OCI-LY3 (cell line): ENCODE results near the gene PRDM4.
A peak's percentile ranks its signal among the peaks of the same experiment; 100 is the strongest.
"Not testable (repeated sequence)": the region's sequence is repeated elsewhere in the genome, so short reads cannot be mapped to it uniquely, and the experiment has no call there.

Experiments used
- H2AFZ ChIP-seq: fragments of 200-600, 300-600 bp; shearing (Covaris generic); 2 replicates; pipeline ENCODE4 v1.6.0; 2014; ENCODE audit warnings: antibody characterized with exemption, low read depth, low read length
- H3K27ac ChIP-seq: fragments of 200-600, 300-600 bp; sonication (generic); 2 replicates; pipeline ENCODE4 v1.5.1; 2014; ENCODE audit warnings: mild to moderate bottlenecking, low read length, moderate library complexity, mixed read lengths
- H3K27me3 ChIP-seq: fragments of 200-600, 300-600 bp; sonication (generic); 2 replicates; pipeline ENCODE4 v1.6.1; 2014; ENCODE audit warnings: low read depth, low read length, mixed read lengths
- H3K36me3 ChIP-seq: fragments of 200-600, 300-600 bp; sonication (generic); replicated peaks from 2 replicates; pipeline ENCODE3; 2014; ENCODE audit warnings: low read depth, low read length, mixed read lengths
- H3K4me1 ChIP-seq: fragments of 300-600, 200-600 bp; sonication (generic); 2 replicates; pipeline ENCODE4 v1.6.1; 2014; ENCODE audit warnings: low read length, mixed read lengths
- H3K4me2 ChIP-seq: fragments of 200-600, 300-600 bp; sonication (generic); 2 replicates; pipeline ENCODE4 v1.6.1; 2014; ENCODE audit warnings: low read length, mixed read lengths
- H3K4me3 ChIP-seq: fragments of 300-600, 200-600 bp; sonication (generic); 2 replicates; pipeline ENCODE4 v1.5.1; 2014; ENCODE audit warnings: antibody characterized with exemption, mild to moderate bottlenecking, low read length, moderate library complexity
- H3K79me2 ChIP-seq: fragments of 300-600, 200-600 bp; shearing (Covaris generic); 2 replicates; pipeline ENCODE4 v1.6.1; 2014; ENCODE audit warnings: mild to moderate bottlenecking, low read length, mixed read lengths
- H3K9ac ChIP-seq: fragments of 300-600, 200-600 bp; shearing (Covaris generic); 2 replicates; pipeline ENCODE4 v1.6.0; 2014; ENCODE audit warnings: mild to moderate bottlenecking, low read length, moderate library complexity
- H3K9me3 ChIP-seq: fragments of 200-600, 300-600 bp; shearing (Covaris generic); 2 replicates; pipeline ENCODE4 v1.6.1; 2014; ENCODE audit warnings: low read length, mixed read lengths; ENCODE audit not compliant: insufficient read depth
- H4K20me1 ChIP-seq: fragments of 200-600, 300-600 bp; sonication (generic); 2 replicates; pipeline ENCODE4 v1.6.1; 2016; ENCODE audit warnings: low read length, mixed read lengths; ENCODE audit not compliant: insufficient read depth
- EZH2phosphoT487 ChIP-seq: fragments of 200-600 bp; shearing (Covaris generic); IDR thresholded peaks from 2 replicates; pipeline ENCODE4 v1.6.1; 2018; ENCODE audit warnings: antibody characterized with exemption, mixed run types, low read depth
- TF ChIP-seq, protein P1 (sequence below): fragments of 200-600, 300-600 bp; sonication (generic); IDR thresholded peaks from 2 replicates; pipeline ENCODE4 v1.5.1; 2014; ENCODE audit warnings: antibody characterized with exemption, low read length, low read depth

The PRDM4 gene

GRCh38 chr12:107695772-107696171 is 65.2 kb downstream of the PRDM4 start:
- H3K9me3 ChIP-seq, H3K27me3 ChIP-seq, H3K9ac ChIP-seq, H3K4me3 ChIP-seq, H3K27ac ChIP-seq, H3K79me2 ChIP-seq, H3K4me2 ChIP-seq, H2AFZ ChIP-seq, H4K20me1 ChIP-seq, H3K4me1 ChIP-seq: not testable (repeated sequence)
- H3K36me3 ChIP-seq, result peaks cover 75% of the 10 kb centered on the region
- TF ChIP-seq, protein P1, sequence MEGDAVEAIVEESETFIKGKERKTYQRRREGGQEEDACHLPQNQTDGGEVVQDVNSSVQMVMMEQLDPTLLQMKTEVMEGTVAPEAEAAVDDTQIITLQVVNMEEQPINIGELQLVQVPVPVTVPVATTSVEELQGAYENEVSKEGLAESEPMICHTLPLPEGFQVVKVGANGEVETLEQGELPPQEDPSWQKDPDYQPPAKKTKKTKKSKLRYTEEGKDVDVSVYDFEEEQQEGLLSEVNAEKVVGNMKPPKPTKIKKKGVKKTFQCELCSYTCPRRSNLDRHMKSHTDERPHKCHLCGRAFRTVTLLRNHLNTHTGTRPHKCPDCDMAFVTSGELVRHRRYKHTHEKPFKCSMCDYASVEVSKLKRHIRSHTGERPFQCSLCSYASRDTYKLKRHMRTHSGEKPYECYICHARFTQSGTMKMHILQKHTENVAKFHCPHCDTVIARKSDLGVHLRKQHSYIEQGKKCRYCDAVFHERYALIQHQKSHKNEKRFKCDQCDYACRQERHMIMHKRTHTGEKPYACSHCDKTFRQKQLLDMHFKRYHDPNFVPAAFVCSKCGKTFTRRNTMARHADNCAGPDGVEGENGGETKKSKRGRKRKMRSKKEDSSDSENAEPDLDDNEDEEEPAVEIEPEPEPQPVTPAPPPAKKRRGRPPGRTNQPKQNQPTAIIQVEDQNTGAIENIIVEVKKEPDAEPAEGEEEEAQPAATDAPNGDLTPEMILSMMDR, result peak; percentile 22; the same call in 1 of the 2 replicates

- Histone ChIP-seq H3K79me2 (peaks cover 23% of the 10 kb centered on the region), H2AFZ (peak within 1 kb of the TSS; percentile 73), H3K4me3 (peak within 1 kb of the TSS; percentile 94), H3K9me3 (no peaks in the 10 kb centered on the region), H3K9ac (peak within 1 kb of the TSS; percentile 74), H4K20me1 (no peaks in the 10 kb centered on the region), H3K4me2 (peak within 1 kb of the TSS; percentile 97), H3K27ac (peak within 1 kb of the TSS; percentile 53), H3K4me1 (peaks cover 12% of the 10 kb centered on the region), H3K36me3 (peaks cover 9% of the 10 kb centered on the region), H3K27me3 (no peaks in the 10 kb centered on the region)
- TF ChIP-seq EZH2phosphoT487, result no peak
- TF ChIP-seq, protein P1, result no peak
Measured at GRCh38 chr12:107685360-107686248, 75.3 kb downstream of the PRDM4 start, which contains the start of gene PWP1. Gene PWP1, plus strand, starts transcription at chr12:107685799. Its CDS starts 101 bp downstream, at chr12:107685900.

- Histone ChIP-seq H3K79me2 (peaks cover 23% of the 10 kb centered on the region), H3K9me3 (no peaks in the 10 kb centered on the region), H3K27ac (peak overlapping the region; percentile 53), H3K4me2 (peak overlapping the region; percentile 86), H3K4me1 (peaks cover 12% of the 10 kb centered on the region), H3K27me3 (no peaks in the 10 kb centered on the region), H3K9ac (peak overlapping the region; percentile 74), H3K4me3 (peak overlapping the region; percentile 94), H3K36me3 (peaks cover 8% of the 10 kb centered on the region), H2AFZ (peak overlapping the region; percentile 67), H4K20me1 (no peaks in the 10 kb centered on the region)
- no peak for TF ChIP-seq EZH2phosphoT487
- TF ChIP-seq, protein P1, result no peak
Measured at GRCh38 chr12:107684990-107685359, 76.0 kb downstream of the PRDM4 start.

GRCh38 chr12:107684029-107684795 is 76.7 kb downstream of the PRDM4 start:
- H3K27ac ChIP-seq, result no peak overlapping the region
- no peak overlapping the region; the same call in 1 of the 2 replicates for H3K9ac ChIP-seq
- H3K36me3 ChIP-seq, result peaks cover 5% of the 10 kb centered on the region
- H3K4me2 ChIP-seq, result peak overlapping the region; percentile 86
- no peaks in the 10 kb centered on the region for H4K20me1 ChIP-seq
- H3K4me1 ChIP-seq, result peaks cover 12% of the 10 kb centered on the region
- peaks cover 23% of the 10 kb centered on the region for H3K79me2 ChIP-seq
- H2AFZ ChIP-seq, result peak overlapping the region; percentile 67
- peak overlapping the region; percentile 94 for H3K4me3 ChIP-seq
- TF ChIP-seq, protein P1, result no peak
- no peak for TF ChIP-seq EZH2phosphoT487
- no peaks in the 10 kb centered on the region for H3K27me3 ChIP-seq
- H3K9me3 ChIP-seq, result no peaks in the 10 kb centered on the region
